Neural progenitor cell (in vitro differentiated cells): Measurements from ENCODE around the gene CABP2. TPM values are rescaled to one million over a fixed set of nuclear protein-coding genes. Genes with fewer than 3 reads are reported as not detected.

Experiments used
- DNase-seq: peaks from one replicate; pipeline ENCODE4 v3.0.0-alpha.2; 2016; ENCODE audit warnings: low spot score
- H2AFZ ChIP-seq: fragments of 200-600 bp; sonication (generic); replicated peaks from 2 replicates; pipeline ENCODE4 v1.6.1; 2016; ENCODE audit warnings: antibody characterized with exemption
- H3F3A ChIP-seq: fragments of 200-600 bp; sonication (generic); 2 replicates; pipeline ENCODE4 v1.6.1; 2016; ENCODE audit warnings: antibody characterized with exemption, low read depth
- H3K27ac ChIP-seq: fragments of 200-600 bp; sonication (generic); 2 replicates; pipeline ENCODE4 v1.5.1; 2016; ENCODE audit warnings: mild to moderate bottlenecking
- H3K27me3 ChIP-seq: fragments of 200-600 bp; sonication (generic); 2 replicates; pipeline ENCODE4 v1.6.1; 2016; ENCODE audit warnings: mild to moderate bottlenecking, moderate library complexity
- H3K36me3 ChIP-seq: fragments of 200-600 bp; sonication (generic); 2 replicates; pipeline ENCODE4 v1.5.1; 2016
- H3K4me1 ChIP-seq: fragments of 200-600 bp; sonication (generic); 2 replicates; pipeline ENCODE4 v1.6.1; 2016; ENCODE audit warnings: mixed run types
- H3K4me2 ChIP-seq: fragments of 200-600 bp; sonication (generic); 2 replicates; pipeline ENCODE4 v1.6.1; 2016
- H3K4me3 ChIP-seq: fragments of 200-600 bp; sonication (generic); 2 replicates; pipeline ENCODE4 v1.5.1; 2016
- H3K79me2 ChIP-seq: fragments of 200-600 bp; sonication (generic); 2 replicates; pipeline ENCODE4 v1.6.1; 2016; ENCODE audit warnings: low read depth
- H3K9ac ChIP-seq: fragments of 200-600 bp; sonication (generic); 2 replicates; pipeline ENCODE4 v1.6.1; 2016
- H3K9me3 ChIP-seq: fragments of 200-600 bp; sonication (generic); 2 replicates; pipeline ENCODE4 v1.5.1; 2016; ENCODE audit warnings: low read depth
- H4K20me1 ChIP-seq: fragments of 200-600 bp; sonication (generic); 2 replicates; pipeline ENCODE4 v1.6.1; 2016; ENCODE audit warnings: low read depth
- H3K27ac Mint-ChIP-seq: 3 replicates; pipeline ENCODE4 v1.8.0; 2021; ENCODE audit warnings: mixed read lengths
- H3K27me3 Mint-ChIP-seq: 2 replicates; pipeline ENCODE4 v1.8.0; 2022; ENCODE audit warnings: low read depth, mild to moderate bottlenecking, inconsistent platforms, moderate library complexity, mixed read lengths; ENCODE audit not compliant: insufficient read depth
- H3K36me3 Mint-ChIP-seq: 3 replicates; pipeline ENCODE4 v1.8.0; 2021; ENCODE audit warnings: mixed read lengths
- H3K4me1 Mint-ChIP-seq: 3 replicates; pipeline ENCODE4 v1.8.0; 2021; ENCODE audit warnings: mixed read lengths
- H3K4me3 Mint-ChIP-seq: 3 replicates; pipeline ENCODE4 v1.8.0; 2021; ENCODE audit warnings: mild to moderate bottlenecking, moderate library complexity, mixed read lengths
- H3K9me3 Mint-ChIP-seq: 3 replicates; pipeline ENCODE4 v1.8.0; 2020; ENCODE audit warnings: mixed read lengths
- CTCF ChIP-seq: fragments of 200-600 bp; sonication (generic); IDR thresholded peaks from 2 replicates; pipeline ENCODE4 v1.5.1; 2017; ENCODE audit warnings: antibody characterized with exemption, mild to moderate bottlenecking
- EZH2 ChIP-seq: fragments of 200-600 bp; sonication (generic); IDR thresholded peaks from 2 replicates; pipeline ENCODE4 v1.6.1; 2017; ENCODE audit warnings: antibody characterized with exemption, mild to moderate bottlenecking, moderate library complexity
- EZH2phosphoT487 ChIP-seq: fragments of 200-600 bp; sonication (generic); IDR thresholded peaks from 2 replicates; pipeline ENCODE4 v1.6.1; 2017; ENCODE audit warnings: antibody characterized with exemption
- total RNA-seq: library from RNA; depleted of rRNA; stranded (reverse); fragments of >200 nt; gene quantifications from 2 replicates; pipeline ENCODE4 v1.2.3, GENCODE V29; 2015; ENCODE audit warnings: low replicate concordance

The CABP2 gene
- total RNA-seq, 1 donor from 2014 or later = not detected

DNA sequence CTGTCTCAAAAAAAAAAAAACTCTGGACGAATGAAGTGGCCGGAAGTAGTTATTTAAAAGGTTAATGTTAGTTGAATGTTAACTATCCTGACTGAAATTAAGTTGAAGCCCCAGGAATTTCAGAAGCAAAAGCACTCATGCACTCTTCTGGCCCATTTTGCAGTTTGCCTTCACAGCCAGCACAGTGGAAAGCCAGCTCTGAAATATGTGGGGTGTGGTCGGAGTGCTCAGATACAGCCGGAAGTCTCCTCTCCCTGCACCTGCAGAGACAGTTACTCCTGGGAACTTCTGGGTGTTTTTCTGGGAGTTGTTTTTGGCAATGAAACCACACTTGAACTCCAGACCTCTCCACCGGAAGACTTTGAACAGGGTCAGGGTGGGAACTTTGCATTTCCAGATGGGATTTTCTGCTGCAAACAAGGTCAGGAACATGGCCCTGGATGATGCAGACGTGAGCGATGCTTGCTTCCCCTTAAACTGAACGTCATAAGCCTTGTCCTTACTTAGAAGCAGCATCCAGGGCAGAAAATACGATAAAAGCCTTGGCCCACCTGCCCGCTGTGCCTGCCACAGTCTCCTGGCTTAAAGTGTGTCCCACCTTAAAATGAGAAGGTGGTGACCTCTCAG lies 21.5 kb upstream of the CABP2 start:
- Histone ChIP-seq H3K4me2 (no peak overlapping the region), H3F3A (peaks cover 4% of the 10 kb centered on the region), H3K9ac (no peak overlapping the region), H3K27me3 (no peaks in the 10 kb centered on the region), H3K36me3 (no peaks in the 10 kb centered on the region), H2AFZ (peak overlapping the region; percentile 82), H4K20me1 (no peaks in the 10 kb centered on the region), H3K9me3 (no peaks in the 10 kb centered on the region), H3K27ac (no peak overlapping the region), H3K79me2 (no peaks in the 10 kb centered on the region), H3K4me1 (peaks cover 6% of the 10 kb centered on the region), H3K4me3 (no peak overlapping the region)
- no peak overlapping the region for H3K27ac Mint-ChIP-seq
- H3K9me3 Mint-ChIP-seq = peaks cover 3% of the 10 kb centered on the region
- peaks cover 4% of the 10 kb centered on the region for H3K4me1 Mint-ChIP-seq
- H3K4me3 Mint-ChIP-seq = no peak overlapping the region
- H3K36me3 Mint-ChIP-seq = no peaks in the 10 kb centered on the region
- TF ChIP-seq EZH2 (no peak), EZH2phosphoT487 (no peak), CTCF (no peak)
- H3K27me3 Mint-ChIP-seq = peaks cover 8% of the 10 kb centered on the region
- DNase-seq = no peak

DNA sequence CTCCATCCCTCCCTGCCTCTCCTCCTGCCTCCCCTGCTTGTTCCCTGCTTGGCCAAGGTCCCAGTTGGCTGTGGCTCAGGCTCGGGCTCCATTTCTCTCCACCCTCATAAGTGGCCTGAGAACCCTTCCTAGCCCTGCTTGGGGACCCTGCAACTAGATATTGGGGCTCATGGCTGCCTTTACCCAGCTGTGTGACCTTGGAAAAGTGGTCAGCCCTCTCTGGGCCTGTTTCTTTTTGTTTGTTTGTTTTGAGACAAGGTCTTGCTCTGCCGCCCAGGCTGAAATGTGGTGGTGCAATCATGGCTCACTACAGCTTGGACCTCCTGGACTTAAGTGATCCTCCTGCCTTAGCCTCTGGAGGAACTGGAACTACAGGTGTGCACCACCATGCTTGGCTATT lies 20.3 kb upstream of the CABP2 start:
- no peak overlapping the region for H3K27ac Mint-ChIP-seq
- no peak overlapping the region for H3K4me3 Mint-ChIP-seq
- Histone ChIP-seq H3K9ac (no peak overlapping the region), H3F3A (peaks cover 4% of the 10 kb centered on the region), H3K27ac (no peak overlapping the region), H4K20me1 (no peaks in the 10 kb centered on the region), H3K79me2 (no peaks in the 10 kb centered on the region), H2AFZ (peak overlapping the region; percentile 99), H3K4me2 (no peak overlapping the region), H3K4me3 (no peak overlapping the region), H3K4me1 (peaks cover 6% of the 10 kb centered on the region), H3K27me3 (no peaks in the 10 kb centered on the region), H3K36me3 (no peaks in the 10 kb centered on the region), H3K9me3 (no peaks in the 10 kb centered on the region)
- no peak for DNase-seq
- peaks cover 3% of the 10 kb centered on the region for H3K9me3 Mint-ChIP-seq
- peaks cover 8% of the 10 kb centered on the region for H3K27me3 Mint-ChIP-seq
- no peaks in the 10 kb centered on the region for H3K36me3 Mint-ChIP-seq
- H3K4me1 Mint-ChIP-seq = peaks cover 4% of the 10 kb centered on the region
- TF ChIP-seq EZH2phosphoT487 (no peak), CTCF (no peak)

GRCh38 chr11:67542971-67543370 lies 19.7 kb upstream of the CABP2 start:
- H3K27me3 Mint-ChIP-seq = peaks cover 8% of the 10 kb centered on the region
- H3F3A ChIP-seq = peaks cover 4% of the 10 kb centered on the region
- peak; percentile 35 for DNase-seq
- H3K36me3 Mint-ChIP-seq = no peaks in the 10 kb centered on the region
- H3K79me2 ChIP-seq = no peaks in the 10 kb centered on the region
- no peak overlapping the region for H3K4me3 ChIP-seq
- H2AFZ ChIP-seq = peak overlapping the region; percentile 99
- H3K4me1 Mint-ChIP-seq = peaks cover 4% of the 10 kb centered on the region
- no peak for TF ChIP-seq EZH2
- TF ChIP-seq EZH2phosphoT487 = no peak
- no peak for TF ChIP-seq CTCF
- peaks cover 6% of the 10 kb centered on the region for H3K4me1 ChIP-seq
- H4K20me1 ChIP-seq = no peaks in the 10 kb centered on the region
- H3K4me2 ChIP-seq = peak overlapping the region; percentile 54
- H3K27me3 ChIP-seq = no peaks in the 10 kb centered on the region
- no peak overlapping the region for H3K9ac ChIP-seq
- H3K4me3 Mint-ChIP-seq = no peak overlapping the region
- H3K36me3 ChIP-seq = no peaks in the 10 kb centered on the region
- H3K9me3 ChIP-seq = no peaks in the 10 kb centered on the region
- no peak overlapping the region for H3K27ac Mint-ChIP-seq
- peaks cover 3% of the 10 kb centered on the region for H3K9me3 Mint-ChIP-seq
- no peak overlapping the region for H3K27ac ChIP-seq
